Lung (tissue), 12 donors: Measurements from ENCODE around the gene COPS6. TPM values are rescaled to one million over a fixed set of nuclear protein-coding genes. Genes with fewer than 3 reads are reported as not detected.

Source experiments
- ATAC-seq: fragments of 200-7000 bp; cut with Tn5 transposase; one replicate; pipeline ENCODE4 v1.9.1; 2020; ENCODE audit warnings: moderate number of reproducible peaks; ENCODE audit not compliant: insufficient read depth, low FRiP score
- DNase-seq, 3 donors: peaks; one replicate each; pipeline ENCODE4 v3.0.0-alpha.2; 2013 to 2017
- H3K27ac ChIP-seq, 2 donors: one replicate each; pipeline ENCODE4 v1.5.1; 2013; ENCODE audit warnings: mild to moderate bottlenecking in 2 of 2, moderate library complexity in 2 of 2, control low read depth in 1 of 2, inconsistent platforms in 1 of 2, low read depth in 1 of 2, low read length in 1 of 2
- H3K27me3 ChIP-seq, 3 donors: one replicate each; pipeline ENCODE4 v1.5.1; 2013; ENCODE audit warnings: low read length in 2 of 3; ENCODE audit not compliant: control insufficient read depth in 3 of 3, insufficient read depth in 3 of 3
- H3K36me3 ChIP-seq, 4 donors: one replicate each; pipeline ENCODE4 v1.5.1; 2013; ENCODE audit warnings: low read length in 4 of 4, mild to moderate bottlenecking in 1 of 4, moderate library complexity in 1 of 4; ENCODE audit not compliant: control insufficient read depth in 4 of 4, insufficient read depth in 4 of 4
- H3K4me1 ChIP-seq, 5 donors: one replicate each; pipeline ENCODE4 v1.5.1; 2013; ENCODE audit warnings: low read length in 5 of 5, mild to moderate bottlenecking in 2 of 5, moderate library complexity in 1 of 5; ENCODE audit not compliant: control insufficient read depth in 5 of 5, insufficient read depth in 5 of 5
- H3K4me3 ChIP-seq: one replicate; pipeline ENCODE4 v1.5.1; 2013; ENCODE audit warnings: mild to moderate bottlenecking, control low read depth, moderate library complexity
- H3K9ac ChIP-seq, 2 donors: one replicate each; pipeline ENCODE4 v1.5.1; 2013; ENCODE audit warnings: low read length in 2 of 2, control low read depth in 1 of 2; ENCODE audit not compliant: insufficient read depth in 1 of 2
- H3K9me3 ChIP-seq, 4 donors: one replicate each; pipeline ENCODE4 v1.5.1; 2013; ENCODE audit warnings: low read length in 3 of 4, mild to moderate bottlenecking in 1 of 4, moderate library complexity in 1 of 4; ENCODE audit not compliant: control insufficient read depth in 4 of 4, insufficient read depth in 3 of 4
- WGBS, 2 donors: extraction: QIAGEN DNeasy Blood & Tissue Kit; methylation state at CpG; one replicate each; pipeline ENCODE4 v1.1.7; 2013; 5-methylcytosine and 5-hydroxymethylcytosine counted together
- polyA plus RNA-seq, 2 donors: library from polyadenylated mRNA; stranded (reverse); fragments of 200-250 nt; gene quantifications; one replicate each; pipeline ENCODE4 v1.2.1, GENCODE V29; 2013
- total RNA-seq, 2 donors: library from RNA; depleted of rRNA in 1 of 2; stranded (reverse); fragments of >200 nt in 1 of 2; gene quantifications; one replicate each; pipeline ENCODE4 v1.2.1, GENCODE V29; 2014 to 2021
- TF ChIP-seq, protein P1 (sequence below): IDR thresholded peaks from 2 replicates; pipeline ENCODE4 v1.5.1; 2012; ENCODE audit warnings: mild to moderate bottlenecking; ENCODE audit errors: control extremely low read depth, extremely low read depth
- donor health status: control.
- donor health status: control.
- donor health status: Bipolar disorder and iron deficiency.
- donor health status: healthy.
- donor health status: DM: yes; HTN: yes; CAD: no.

The COPS6 gene
- total and polyA plus RNA-seq, 4 donors = 66.1 to 108 (median 89.9) TPM

DNA sequence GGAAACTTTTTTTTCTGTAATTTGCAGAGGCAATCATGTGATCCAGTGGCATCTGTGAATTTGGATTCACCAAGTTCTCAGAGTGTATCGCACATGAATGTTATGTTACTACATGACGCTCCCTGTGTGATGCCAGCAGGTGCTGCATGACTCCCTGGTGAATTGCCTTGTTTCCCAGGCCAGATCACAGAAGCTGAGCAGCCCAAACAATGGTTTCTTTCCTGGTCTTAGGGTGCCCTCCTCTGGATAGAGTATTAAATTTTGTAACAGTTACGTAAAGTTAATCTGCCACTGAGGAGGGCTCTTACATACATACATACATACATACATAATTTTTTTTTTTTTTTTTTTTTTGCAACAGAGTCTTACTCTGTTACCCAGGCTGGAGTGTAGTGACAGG lies 35.6 kb upstream of the COPS6 start:
- TF ChIP-seq, protein P1, sequence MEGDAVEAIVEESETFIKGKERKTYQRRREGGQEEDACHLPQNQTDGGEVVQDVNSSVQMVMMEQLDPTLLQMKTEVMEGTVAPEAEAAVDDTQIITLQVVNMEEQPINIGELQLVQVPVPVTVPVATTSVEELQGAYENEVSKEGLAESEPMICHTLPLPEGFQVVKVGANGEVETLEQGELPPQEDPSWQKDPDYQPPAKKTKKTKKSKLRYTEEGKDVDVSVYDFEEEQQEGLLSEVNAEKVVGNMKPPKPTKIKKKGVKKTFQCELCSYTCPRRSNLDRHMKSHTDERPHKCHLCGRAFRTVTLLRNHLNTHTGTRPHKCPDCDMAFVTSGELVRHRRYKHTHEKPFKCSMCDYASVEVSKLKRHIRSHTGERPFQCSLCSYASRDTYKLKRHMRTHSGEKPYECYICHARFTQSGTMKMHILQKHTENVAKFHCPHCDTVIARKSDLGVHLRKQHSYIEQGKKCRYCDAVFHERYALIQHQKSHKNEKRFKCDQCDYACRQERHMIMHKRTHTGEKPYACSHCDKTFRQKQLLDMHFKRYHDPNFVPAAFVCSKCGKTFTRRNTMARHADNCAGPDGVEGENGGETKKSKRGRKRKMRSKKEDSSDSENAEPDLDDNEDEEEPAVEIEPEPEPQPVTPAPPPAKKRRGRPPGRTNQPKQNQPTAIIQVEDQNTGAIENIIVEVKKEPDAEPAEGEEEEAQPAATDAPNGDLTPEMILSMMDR = peak; percentile 33
- ATAC-seq (peak; percentile 57), DNase-seq (peak; percentile 57 to 87 (median 86))

DNA sequence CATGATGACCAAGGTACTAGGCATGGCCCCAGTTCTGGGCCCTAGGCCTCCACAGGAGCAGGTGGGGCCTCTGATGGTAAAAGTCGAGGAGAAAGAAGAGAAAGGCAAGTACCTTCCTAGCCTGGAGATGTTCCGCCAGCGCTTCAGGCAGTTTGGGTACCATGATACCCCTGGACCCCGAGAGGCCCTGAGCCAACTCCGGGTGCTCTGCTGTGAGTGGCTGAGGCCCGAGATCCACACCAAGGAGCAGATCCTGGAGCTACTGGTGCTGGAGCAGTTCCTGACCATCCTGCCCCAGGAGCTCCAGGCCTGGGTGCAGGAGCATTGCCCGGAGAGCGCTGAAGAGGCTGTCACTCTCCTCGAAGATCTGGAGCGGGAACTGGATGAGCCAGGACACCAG lies 31.8 kb upstream of the COPS6 start:
- Histone ChIP-seq H3K9me3 (no peaks in the 10 kb centered on the region), H3K9ac (no peak overlapping the region), H3K4me1 (no peaks in the 10 kb centered on the region), H3K27ac (no peak overlapping the region), H3K27me3 (no peaks in the 10 kb centered on the region), H3K36me3 (peaks cover 13 to 30% (median 18%) of the 10 kb centered on the region in 4 donors), H3K4me3 (no peak overlapping the region)
- WGBS, 2 donors = 94 to 95% methylated on average over 10 of the region's 10 CpGs
- TF ChIP-seq, protein P1 = no peak
- no peak for DNase-seq
- ATAC-seq = no peak

More for the DNA sequence above, 35.6 kb upstream of the COPS6 start:
- peaks cover 6 to 18% (median 10%) of the 10 kb centered on the region in 4 donors for H3K36me3 ChIP-seq
- no peaks in the 10 kb centered on the region for H3K27me3 ChIP-seq
- no peak overlapping the region for H3K27ac ChIP-seq
- 40 to 51% methylated on average over 3 of the region's 3 CpGs for WGBS, 2 donors
- H3K4me3 ChIP-seq = no peak overlapping the region
- no peak overlapping the region for H3K9ac ChIP-seq
- peaks cover 0 to 8% (median 2%) of the 10 kb centered on the region in 5 donors for H3K4me1 ChIP-seq
- H3K9me3 ChIP-seq = no peaks in the 10 kb centered on the region

DNA sequence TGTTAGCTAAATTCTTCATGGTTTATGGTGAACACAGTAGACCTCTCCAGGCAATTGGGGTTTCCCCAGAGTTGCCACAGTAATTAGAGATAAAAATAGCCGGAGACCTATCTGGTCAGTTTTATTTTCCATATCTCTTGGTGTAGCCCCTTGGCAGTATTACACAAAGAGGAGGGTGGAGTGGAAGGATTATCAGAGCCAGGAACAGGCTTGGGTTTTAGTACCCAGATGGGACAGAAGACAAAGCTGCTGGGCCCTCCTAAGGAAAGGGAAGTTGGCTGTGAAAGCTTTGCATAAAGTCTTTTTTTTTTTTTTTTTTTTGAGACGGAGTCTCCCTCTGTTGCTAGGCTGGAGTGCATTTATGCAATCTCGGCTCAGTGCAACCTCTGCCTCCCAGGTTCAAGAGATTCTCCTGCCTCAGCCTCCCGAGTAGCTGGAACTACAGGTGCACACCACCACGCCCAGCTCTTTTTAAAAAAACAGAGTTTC lies 29.5 kb upstream of the COPS6 start:
- Histone ChIP-seq H3K36me3 (peaks cover 22 to 33% (median 24%) of the 10 kb centered on the region in 4 donors), H3K4me1 (no peaks in the 10 kb centered on the region), H3K9me3 (no peaks in the 10 kb centered on the region), H3K27me3 (no peaks in the 10 kb centered on the region), H3K4me3 (no peak overlapping the region), H3K9ac (no peak overlapping the region), H3K27ac (no peak overlapping the region)
- TF ChIP-seq, protein P1 = no peak
- DNase-seq (no peak), ATAC-seq (no peak)
- 83 to 88% methylated on average over 5 of the region's 5 CpGs for WGBS, 2 donors
